ENCODE data around the gene FLOT2.

FLOT2 gene

GRCh38 chr17:28874750-28875149 lies 22.8 kb downstream of the FLOT2 start:
- no peak overlapping the region for H3K27ac ChIP-seq (ENCODE audit: low read depth, low read length, poor library complexity, severe bottlenecking)
- no peak overlapping the region for H3K4me3 ChIP-seq (ENCODE audit: low read depth, low read length, poor library complexity, severe bottlenecking)
- H3K36me3 ChIP-seq (ENCODE audit: insufficient read depth, low read length): peaks cover 17% of the 10 kb centered on the region; the same call in 1 of the 2 replicates
- H3F3A ChIP-seq (ENCODE audit: insufficient read depth, low read length): no peaks in the 10 kb centered on the region
- H3K9me3 ChIP-seq (ENCODE audit: low read length): no peaks in the 10 kb centered on the region
- no peaks in the 10 kb centered on the region for H4K20me1 ChIP-seq (ENCODE audit: insufficient read depth, low read length)
- H3K9ac ChIP-seq (ENCODE audit: low read length): no peak overlapping the region
- no peak overlapping the region for H3K4me2 ChIP-seq (ENCODE audit: low read length)
- no peak for TF ChIP-seq CTCF (IDR thresholded peaks at IDR 0.05; ENCODE audit: low read length)
- no peak for TF ChIP-seq EZH2 (IDR thresholded peaks at IDR 0.05; ENCODE audit: borderline replicate concordance, low read length)
- peaks cover 15% of the 10 kb centered on the region for H3K4me1 ChIP-seq (ENCODE audit: insufficient read depth, low read length, severe bottlenecking)
- no peaks in the 10 kb centered on the region for H3K79me2 ChIP-seq (ENCODE audit: insufficient read depth, low read length)
- H3K27me3 ChIP-seq (ENCODE audit: insufficient read depth, low read length): no peaks in the 10 kb centered on the region
- no peak overlapping the region for H2AFZ ChIP-seq (ENCODE audit: low read length)
- no peaks in the 10 kb centered on the region for H3K9me2 ChIP-seq (ENCODE audit: low read depth, low read length)

- Histone ChIP-seq H3K4me2 (ENCODE audit: low read length) (no peak overlapping the region), H3K27me3 (ENCODE audit: insufficient read depth, low read length) (no peaks in the 10 kb centered on the region), H3K4me1 (ENCODE audit: insufficient read depth, low read length, severe bottlenecking) (peaks cover 15% of the 10 kb centered on the region), H3K36me3 (ENCODE audit: insufficient read depth, low read length) (peaks cover 10% of the 10 kb centered on the region; the same call in 1 of the 2 replicates), H3K9ac (ENCODE audit: low read length) (no peak overlapping the region), H4K20me1 (ENCODE audit: insufficient read depth, low read length) (no peaks in the 10 kb centered on the region), H3K4me3 (ENCODE audit: low read depth, low read length, poor library complexity, severe bottlenecking) (no peak overlapping the region), H3K79me2 (ENCODE audit: insufficient read depth, low read length) (no peaks in the 10 kb centered on the region), H3K9me3 (ENCODE audit: low read length) (no peaks in the 10 kb centered on the region), H2AFZ (ENCODE audit: low read length) (no peak overlapping the region), H3K27ac (ENCODE audit: low read depth, low read length, poor library complexity, severe bottlenecking) (no peak overlapping the region), H3F3A (ENCODE audit: insufficient read depth, low read length) (no peaks in the 10 kb centered on the region), H3K9me2 (ENCODE audit: low read depth, low read length) (no peaks in the 10 kb centered on the region)
- TF ChIP-seq CTCF (IDR thresholded peaks at IDR 0.05; ENCODE audit: low read length) (no peak), EZH2 (IDR thresholded peaks at IDR 0.05; ENCODE audit: borderline replicate concordance, low read length) (no peak)
These were observed 23.7 kb downstream of the FLOT2 start for GRCh38 chr17:28873839-28874238.

- H3K36me3 ChIP-seq (ENCODE audit: insufficient read depth, low read length): no peaks in the 10 kb centered on the region
- peak overlapping the region; percentile 7 for H2AFZ ChIP-seq (ENCODE audit: low read length)
- peak overlapping the region; percentile 61 for H3K27ac ChIP-seq (ENCODE audit: low read depth, low read length, poor library complexity, severe bottlenecking)
- peaks cover 33% of the 10 kb centered on the region for H3K4me1 ChIP-seq (ENCODE audit: insufficient read depth, low read length, severe bottlenecking)
- H3K27me3 ChIP-seq (ENCODE audit: insufficient read depth, low read length): no peaks in the 10 kb centered on the region
- peak overlapping the region; percentile 2; the same call in 1 of the 2 replicates for H3K4me2 ChIP-seq (ENCODE audit: low read length)
- peak overlapping the region; percentile 17; the same call in 1 of the 2 replicates for H3K9ac ChIP-seq (ENCODE audit: low read length)
- TF ChIP-seq CTCF (IDR thresholded peaks at IDR 0.05; ENCODE audit: low read length): no peak
- TF ChIP-seq EZH2 (IDR thresholded peaks at IDR 0.05; ENCODE audit: borderline replicate concordance, low read length): no peak
- H3K9me2 ChIP-seq (ENCODE audit: low read depth, low read length): no peaks in the 10 kb centered on the region
- H3F3A ChIP-seq (ENCODE audit: insufficient read depth, low read length): no peaks in the 10 kb centered on the region
- H3K79me2 ChIP-seq (ENCODE audit: insufficient read depth, low read length): no peaks in the 10 kb centered on the region
- H3K4me3 ChIP-seq (ENCODE audit: low read depth, low read length, poor library complexity, severe bottlenecking): no peak overlapping the region
- H4K20me1 ChIP-seq (ENCODE audit: insufficient read depth, low read length): no peaks in the 10 kb centered on the region
- no peaks in the 10 kb centered on the region for H3K9me3 ChIP-seq (ENCODE audit: low read length)
These were observed 26.4 kb downstream of the FLOT2 start for GRCh38 chr17:28871056-28871579.
